Activated CD4-positive, CD25-positive, alpha-beta regulatory T cell treated with anti-CD3 and anti-CD28 coated beads, Interleukin-2, amount 50 U/mL, for 24 hours (primary cell): Measurements from ENCODE around the gene ZNF613.
"Not testable (repeated sequence)": the region's sequence is repeated elsewhere in the genome, so short reads cannot be mapped to it uniquely, and the experiment has no call there.

Experiments
- ATAC-seq, 2 donors: fragments of 150-1000 bp; cut with Tn5 transposase; one replicate each; pipeline ENCODE4 v1.10.0; 2021; ENCODE audit warnings: mild to moderate bottlenecking in 1 of 2, moderate library complexity in 1 of 2

The ZNF613 gene

DNA sequence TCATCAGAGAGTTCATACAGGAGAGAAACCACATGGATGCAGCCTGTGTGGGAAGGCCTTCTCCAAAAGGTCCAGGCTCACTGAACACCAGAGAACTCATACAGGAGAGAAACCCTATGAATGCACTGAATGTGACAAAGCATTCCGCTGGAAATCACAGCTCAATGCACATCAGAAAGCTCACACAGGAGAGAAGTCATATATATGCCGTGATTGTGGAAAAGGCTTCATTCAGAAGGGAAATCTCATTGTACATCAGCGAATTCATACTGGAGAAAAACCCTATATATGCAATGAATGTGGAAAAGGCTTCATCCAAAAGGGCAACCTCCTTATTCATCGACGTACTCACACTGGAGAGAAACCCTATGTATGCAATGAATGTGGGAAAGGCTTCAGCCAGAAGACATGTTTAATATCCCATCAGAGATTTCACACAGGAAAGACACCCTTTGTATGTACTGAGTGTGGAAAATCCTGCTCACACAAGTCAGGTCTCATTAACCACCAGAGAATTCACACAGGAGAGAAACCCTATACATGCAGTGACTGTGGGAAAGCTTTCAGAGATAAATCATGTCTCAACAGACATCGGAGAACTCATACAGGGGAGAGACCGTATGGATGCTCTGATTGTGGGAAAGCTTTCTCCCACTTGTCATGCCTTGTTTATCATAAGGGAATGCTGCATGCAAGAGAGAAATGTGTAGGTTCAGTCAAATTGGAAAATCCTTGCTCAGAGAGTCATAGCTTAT lies 17.7 kb downstream of the ZNF613 start:
- ATAC-seq, result no peak

DNA sequence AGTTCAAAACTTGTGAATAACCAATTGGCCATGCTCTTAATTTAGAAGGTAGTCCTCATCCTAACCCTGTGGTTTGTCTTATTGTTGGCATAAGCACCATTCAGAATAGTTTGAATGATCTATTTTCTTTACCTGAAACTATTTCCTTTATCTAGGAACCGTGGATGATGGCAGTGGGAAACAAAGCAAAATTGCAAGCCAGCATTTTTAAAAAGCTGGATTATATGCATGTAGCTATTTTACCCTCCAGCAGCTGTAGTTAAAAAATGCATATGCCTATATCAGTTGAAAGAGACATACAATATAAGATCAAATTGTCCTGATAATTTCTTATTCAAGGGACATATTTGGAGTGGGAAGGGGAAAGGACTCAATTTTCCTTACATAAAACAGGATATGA lies 19.3 kb downstream of the ZNF613 start:
- no peak for ATAC-seq

DNA sequence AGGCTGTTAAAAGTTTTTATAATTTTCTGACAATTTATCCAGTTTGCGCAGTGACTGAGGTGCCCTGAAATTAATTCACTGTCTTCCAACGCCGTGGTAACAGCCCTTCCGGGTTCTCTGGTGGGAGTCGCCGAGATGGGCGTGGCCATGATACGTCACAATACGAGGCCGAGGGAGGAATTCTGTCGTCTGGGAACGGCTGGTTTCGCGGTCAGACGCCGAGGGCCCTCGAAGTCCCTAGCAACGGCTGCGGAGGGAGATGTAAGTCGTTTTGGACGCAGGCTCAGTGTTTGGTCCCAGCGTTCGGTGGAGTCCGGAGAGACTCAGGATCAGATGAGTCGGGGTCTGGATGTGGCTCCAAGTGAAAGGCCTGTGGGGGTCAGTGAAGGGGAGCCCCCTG lies 21.7 kb downstream of the ZNF613 start:
- ATAC-seq, result no peak

DNA sequence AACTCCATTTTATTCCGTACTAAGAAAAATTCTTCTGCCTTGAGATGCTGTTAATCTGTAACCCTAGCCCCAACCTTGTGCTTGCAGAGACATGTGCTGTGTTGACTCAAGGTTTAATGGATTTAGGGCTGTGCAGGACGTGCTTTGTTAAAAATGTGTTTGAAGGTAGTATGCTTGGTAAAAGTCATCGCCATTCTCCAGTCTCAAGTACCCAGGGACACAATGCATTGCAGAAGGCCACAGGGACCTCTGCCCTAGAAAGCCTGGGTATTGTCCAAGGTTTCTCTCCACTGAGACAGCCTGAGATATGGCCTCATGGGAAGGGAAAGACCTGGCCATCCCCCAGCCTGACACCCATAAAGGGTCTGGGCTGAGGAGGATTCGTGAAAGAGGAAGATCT lies 30.6 kb downstream of the ZNF613 start:
- not testable (repeated sequence) for ATAC-seq

DNA sequence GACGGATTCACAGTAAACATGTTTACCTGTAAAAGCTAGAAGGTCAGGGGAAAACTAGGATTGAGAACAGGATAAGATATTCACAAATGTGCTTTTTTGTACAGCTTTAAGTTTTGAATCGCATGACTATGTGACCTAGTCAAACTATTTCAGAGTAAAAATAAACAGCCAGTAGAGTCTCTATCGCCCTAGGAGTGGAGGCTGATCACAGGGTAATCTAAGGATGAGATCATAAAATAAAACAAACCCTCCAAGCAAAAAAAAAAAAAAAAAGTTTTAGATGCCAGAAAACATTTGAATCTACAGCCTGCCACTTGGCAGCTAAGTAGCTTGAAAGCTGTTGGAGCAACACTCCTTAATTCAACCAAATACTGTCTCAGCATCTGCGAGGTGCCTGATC lies 32.5 kb downstream of the ZNF613 start:
- ATAC-seq, result no peak

DNA sequence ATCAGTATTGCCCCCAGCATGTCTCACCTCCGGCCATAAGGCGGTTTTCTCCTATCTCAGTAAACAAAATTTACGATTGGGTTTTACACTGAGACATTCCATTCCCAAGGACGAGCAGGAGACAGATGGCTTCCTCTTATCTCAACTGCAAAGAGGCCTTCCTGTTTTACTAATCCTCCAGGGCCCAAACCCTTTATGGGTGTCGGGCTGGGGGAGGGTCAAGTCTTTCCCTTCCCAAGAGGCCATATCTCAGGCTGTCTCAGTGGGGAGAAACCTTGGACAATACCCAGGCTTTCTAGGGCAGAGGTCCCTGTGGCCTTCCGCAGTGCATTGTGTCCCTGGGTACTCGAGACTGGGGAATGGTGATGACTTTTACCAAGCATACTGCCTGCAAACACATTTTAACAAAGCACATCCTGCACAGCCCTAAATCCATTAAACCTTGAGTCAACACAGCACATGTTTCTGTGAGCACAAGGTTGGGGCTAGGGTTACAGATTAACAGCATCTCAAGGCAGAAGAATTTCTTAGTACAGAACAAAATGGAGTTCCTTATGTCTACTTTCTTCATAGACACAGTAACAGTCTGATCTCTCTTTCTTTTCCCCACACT lies 33.5 kb downstream of the ZNF613 start:
- ATAC-seq, result not testable (repeated sequence)

DNA sequence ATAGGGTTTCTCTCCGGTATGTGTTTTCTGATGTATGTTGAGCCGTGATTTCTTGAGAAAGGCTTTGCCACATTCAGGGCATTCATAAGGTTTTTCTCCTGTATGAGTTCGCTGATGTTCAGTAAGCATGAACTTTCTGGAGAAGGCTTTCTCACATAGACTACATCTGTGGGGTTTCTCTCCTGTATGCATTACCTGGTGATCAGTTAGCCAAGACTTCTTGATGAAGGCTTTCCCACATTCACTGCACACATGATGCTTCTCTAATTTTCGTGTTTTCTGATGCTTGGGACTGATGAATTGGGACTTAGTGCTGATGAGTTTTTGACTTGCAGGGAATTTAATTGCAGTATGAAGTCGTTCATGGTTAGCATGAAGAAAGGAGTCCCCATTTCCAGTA lies 38.3 kb downstream of the ZNF613 start:
- no peak for ATAC-seq

DNA sequence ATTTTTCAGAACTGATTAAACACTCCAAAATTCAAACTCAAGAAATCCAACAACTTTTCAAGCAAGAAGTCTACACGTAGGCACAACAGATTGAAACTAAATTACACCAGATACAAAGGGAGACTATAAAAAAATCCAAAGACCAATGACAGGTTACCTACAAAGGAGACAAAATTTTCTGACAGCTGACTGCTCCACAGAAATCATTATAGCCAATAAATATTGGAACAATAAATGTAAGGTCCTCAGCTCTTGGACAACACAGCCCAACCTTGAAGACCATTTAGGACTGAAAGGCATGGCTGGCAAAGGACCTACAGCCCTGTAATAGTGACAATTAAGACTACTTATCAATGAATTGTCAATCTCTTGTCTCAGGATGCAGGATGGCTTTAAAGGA lies 43.4 kb downstream of the ZNF613 start:
- ATAC-seq, result no peak

DNA sequence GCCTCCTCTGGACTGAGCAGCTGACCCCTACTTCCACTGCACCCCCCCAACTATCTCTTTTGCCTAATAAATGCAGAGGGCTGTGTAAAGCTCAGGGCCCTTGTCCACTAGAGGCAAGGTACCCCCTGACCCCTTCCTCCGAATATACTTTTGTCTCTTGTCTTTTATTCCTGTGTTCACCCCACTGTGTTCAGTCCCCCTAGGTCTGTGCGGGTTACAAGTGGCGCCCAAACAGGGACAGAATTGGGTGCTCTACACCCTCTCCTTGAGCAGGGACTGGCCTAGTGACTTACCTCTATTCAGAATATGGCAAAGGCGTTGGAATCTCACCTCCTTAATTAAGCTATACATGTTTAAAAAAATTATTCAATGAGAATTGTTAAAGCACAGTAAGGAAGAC lies 44.4 kb downstream of the ZNF613 start:
- ATAC-seq, result no peak

DNA sequence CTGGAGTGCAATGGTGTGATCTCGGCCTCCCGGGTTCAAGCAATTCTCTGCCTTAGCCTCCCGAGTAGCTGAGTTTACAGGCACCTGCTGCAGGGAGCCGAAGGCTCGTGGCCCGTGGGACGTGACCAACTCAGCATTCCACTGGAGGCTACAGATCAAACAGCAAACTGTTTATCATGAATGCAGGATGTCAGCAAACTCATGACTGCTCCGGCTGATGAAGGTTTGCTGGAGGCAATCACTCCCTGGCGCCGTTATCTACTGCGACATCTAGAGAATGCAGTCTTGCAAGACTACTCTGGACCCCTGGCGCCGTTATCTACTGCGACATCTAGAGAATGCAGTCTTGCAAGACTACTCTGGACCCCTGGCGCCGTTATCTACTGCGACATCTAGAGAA lies 48.5 kb downstream of the ZNF613 start:
- not testable (repeated sequence) for ATAC-seq

DNA sequence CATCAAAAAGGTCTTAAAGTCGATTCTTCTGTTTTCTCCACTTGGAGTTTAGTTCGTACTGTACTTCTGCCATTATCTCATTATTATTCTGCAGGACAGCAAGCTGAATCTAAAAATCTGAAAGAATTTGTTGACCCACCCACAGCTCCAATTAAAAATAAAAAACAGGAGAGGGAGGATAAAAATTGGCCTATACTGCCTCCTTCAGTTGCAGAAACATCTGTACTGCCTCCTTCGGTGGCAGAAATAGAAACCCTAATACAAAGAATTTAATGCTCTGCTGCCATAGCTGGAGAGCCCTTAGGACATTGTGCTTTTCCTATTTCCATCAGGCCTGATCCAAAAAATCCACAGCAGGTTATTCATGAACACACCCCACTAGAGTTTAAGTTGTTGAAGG lies 49.6 kb downstream of the ZNF613 start:
- no peak for ATAC-seq

DNA sequence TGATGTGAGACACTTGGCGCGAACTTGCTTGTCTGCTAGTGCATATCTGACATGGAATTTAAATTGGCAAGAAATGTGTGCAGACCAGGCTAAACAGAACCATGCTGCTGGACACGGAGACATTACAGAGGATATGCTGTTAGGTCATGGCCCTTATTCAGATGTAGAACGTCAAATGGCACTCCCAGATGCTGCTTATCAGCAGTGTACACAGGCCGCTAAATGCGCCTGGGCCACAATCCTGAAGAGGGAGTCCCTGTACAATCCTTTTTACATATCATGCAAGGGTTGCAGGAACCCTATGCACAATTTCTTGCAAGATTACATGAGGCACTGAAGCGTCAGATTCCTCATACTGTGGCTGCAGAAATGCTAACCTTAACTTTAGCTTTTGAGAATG lies 50.1 kb downstream of the ZNF613 start:
- no peak for ATAC-seq

DNA sequence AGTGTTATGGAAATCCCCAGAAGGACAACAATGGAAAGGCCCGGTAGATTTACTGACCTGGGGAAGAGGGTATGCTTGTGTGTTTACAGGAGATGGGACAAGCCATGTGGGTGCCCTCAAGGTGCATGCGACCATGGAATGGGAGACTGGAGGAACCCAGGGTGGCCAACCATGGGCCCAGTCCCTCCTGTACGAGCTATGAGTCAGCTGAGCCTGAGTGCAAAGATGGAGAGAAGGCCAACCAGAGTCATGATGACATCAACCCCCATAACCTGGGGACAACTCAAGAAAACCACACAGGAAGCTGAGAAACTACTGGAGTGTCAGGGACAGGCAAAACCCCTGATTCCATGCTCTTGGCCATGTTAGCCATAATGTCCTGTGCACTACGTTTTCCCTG lies 51.6 kb downstream of the ZNF613 start:
- ATAC-seq, result no peak

DNA sequence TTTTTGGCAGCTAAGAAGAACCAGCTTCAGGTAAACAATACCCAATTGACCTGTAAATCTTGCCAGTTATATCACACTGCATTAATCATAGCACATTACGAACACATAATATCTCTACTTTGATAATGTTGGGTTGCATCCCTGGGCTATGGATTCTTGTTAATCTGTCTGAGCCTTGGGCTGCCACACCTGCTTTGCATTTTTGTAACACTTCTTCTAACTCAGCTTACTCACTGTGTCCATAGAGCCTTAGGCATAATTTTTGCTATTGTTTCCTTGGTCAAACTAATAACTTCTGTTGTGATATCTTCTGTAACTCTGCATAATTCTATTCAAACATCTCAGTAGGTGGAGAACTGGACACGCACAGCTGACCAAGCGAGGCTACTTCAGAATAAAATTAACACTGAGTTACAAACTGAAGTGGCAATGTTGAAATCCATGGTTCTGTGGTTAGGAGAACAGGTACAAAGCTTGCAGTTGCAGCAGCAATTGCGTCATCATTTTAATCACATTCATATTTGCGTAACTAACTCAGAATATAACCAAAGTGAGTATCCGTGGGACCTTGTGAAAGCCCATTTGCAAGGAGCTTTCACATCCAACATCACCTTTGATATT lies 53.0 kb downstream of the ZNF613 start:
- ATAC-seq, result no peak

DNA sequence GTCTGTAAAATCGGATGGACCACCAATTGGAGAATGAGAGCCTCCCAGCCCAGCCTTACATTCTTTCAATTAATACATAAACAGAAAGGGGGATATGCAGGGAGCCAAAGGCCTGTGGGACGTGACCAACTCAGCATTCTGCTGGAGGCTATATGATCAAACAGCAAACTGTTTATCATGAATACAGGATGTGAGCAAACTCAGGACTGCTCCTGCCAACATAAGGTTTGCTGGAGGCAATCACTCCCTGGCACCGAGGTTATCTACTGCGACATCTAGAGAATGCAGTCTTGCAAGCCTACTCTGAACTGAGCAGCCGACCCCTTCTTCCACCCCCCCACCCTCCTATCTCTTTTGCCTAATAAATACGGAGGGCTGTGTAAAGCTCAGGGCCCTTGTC lies 53.7 kb downstream of the ZNF613 start:
- not testable (repeated sequence) for ATAC-seq

DNA sequence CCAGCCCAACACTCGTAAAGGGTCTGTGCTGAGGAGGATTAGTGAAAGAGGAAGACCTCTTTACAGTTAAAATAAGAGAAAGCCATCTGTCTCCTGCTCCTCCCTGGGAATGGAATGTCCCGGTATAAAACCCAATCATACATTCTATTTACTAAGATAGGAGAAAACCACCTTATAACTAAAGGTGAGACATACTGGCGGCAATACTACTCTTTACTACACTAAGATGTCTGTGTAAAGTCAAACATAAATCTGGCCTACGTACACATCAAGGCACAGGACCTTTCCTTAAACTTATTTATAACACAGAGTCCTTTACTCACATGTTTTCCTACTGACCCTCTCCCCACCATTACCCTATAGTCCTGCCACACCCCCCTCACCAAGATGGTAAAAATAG lies 56.1 kb downstream of the ZNF613 start:
- no peak for ATAC-seq

DNA sequence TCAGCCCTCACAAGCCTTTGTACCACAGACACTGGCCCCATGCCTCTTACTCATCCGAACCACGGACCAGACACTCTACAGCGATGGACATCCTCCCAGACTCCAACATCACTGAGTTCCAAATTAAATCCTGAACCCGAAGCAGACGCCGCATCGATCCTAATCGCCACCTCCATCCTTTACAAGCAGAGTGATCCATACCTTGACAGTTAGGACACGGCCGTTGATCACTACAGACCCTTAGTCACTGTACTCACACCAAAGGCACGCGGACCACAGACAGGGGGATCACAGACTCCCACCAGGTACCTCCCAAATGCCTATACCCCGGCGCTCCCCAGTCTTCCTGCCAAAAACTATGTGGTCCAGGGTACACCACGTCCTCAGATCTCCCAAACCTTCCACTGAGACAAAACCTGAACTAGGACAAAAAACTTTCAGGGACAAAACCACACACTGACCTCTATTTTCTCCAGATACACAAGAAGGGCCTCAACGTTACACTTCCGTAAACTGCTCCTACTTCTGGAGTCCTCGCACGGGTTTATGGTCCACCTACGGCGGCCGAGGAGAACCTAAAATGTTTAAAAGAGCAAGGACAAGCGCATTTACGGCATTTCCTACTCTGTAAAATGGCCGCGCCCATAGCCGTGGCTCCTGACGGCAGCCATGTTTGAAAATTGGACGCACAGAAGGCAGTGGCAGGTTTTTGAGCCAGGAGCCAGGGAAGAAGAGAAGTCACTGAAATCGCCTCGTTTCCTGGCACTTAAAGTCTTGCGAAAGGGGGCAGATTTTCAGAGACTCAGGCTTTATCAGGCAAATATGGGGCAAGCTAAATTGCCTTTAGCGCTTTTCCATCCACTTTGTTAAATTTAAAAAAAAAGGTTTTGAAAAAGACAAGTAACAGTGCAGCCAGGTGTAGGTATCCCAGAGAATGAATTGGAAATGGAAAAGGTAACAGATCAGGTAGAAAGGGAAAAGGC lies 59.3 kb downstream of the ZNF613 start, which contains the start of gene ZNF350:
TSS of gene ZNF350 (minus strand) at position 532 of the 983 bp plus-strand sequence. CDS start 12,480 bp downstream, outside the sequence.
- peak; percentile 99 for ATAC-seq

DNA sequence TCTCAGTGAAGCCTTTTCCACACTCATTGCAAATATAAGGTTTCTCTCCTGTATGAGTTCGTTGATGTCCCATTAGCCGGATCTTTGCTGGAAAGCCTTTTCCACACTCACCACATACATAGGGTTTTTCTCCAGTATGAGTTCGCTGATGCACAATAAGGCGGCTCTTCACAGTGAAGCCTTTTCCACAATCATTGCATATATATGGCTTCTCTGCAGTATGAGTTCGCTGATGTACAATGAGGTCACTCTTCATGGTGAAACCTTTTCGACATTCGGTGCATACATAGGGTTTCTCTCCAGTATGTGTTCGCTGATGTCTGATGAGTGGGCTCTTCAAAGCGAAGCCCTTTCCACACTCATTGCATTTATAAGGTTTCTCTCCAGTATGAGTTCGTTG lies 66.2 kb downstream of the ZNF613 start:
- no peak for ATAC-seq

DNA sequence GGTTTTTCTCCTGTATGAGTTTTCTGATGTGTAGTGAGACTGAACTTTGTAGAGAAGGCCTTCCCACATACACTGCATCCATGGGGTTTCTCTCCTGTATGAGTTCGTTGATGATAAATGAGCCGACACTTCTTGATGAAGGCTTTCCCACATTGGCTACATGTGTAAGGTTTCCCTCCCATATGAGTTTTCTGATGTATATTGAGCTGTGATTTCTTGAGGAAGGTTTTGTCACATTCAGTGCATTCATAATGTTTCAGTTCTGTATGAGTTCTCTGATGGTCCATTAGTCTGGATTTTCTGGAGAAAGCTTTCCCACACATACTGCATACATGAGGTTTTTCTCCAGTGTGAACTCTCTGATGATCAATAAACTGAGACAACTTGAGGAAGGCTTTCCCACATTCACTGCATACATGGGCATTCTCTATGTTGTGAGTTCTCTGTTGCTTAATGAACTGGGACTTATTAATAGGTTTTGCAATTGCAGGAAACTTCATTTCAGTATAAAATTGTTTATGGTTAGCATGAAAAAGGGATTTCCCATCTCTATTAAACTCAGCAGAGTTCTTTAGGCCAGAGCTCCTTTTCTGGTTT lies 66.9 kb downstream of the ZNF613 start:
- ATAC-seq, result no peak
